ENCODE results near the gene LRBA. TPM values are rescaled to one million over a fixed set of nuclear protein-coding genes. Genes with fewer than 3 reads are reported as not detected.

The LRBA gene
- total RNA-seq, 1 experiment from 2014 or later, result 69.1 TPM

DNA sequence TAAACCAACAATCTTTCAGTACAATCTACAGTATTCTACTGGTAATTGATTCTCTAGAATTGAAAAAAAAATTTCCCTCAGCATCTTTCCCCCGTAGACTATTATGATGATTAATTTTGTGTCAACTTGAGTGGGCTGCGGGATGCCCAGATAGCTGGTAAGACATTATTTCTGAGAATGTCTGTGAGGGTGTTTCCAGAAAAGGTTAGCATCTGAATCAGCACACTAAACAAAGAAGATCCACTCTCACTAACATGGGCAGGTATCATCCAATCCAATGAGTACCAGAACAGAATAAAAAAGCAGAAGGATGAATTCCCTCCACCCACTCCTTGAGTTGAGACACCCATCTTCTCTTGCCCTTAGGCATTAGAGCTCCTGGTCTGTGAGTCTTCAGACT, 619.2 kb downstream of the LRBA start:
- TF ChIP-seq RELA (CRISPR knock-in tag; IDR thresholded peaks at IDR 0.05; ENCODE audit: borderline replicate concordance) (no peak), ZNF219 (CRISPR knock-in tag; IDR thresholded peaks at IDR 0.05; ENCODE audit: borderline replicate concordance) (no peak), SOX15 (CRISPR knock-in tag; IDR thresholded peaks at IDR 0.05) (no peak), PRRX2 (CRISPR knock-in tag; IDR thresholded peaks at IDR 0.05) (no peak), SMAD4 (CRISPR knock-in tag; IDR thresholded peaks at IDR 0.05) (no peak), KAT7 (CRISPR knock-in tag; IDR thresholded peaks at IDR 0.05; ENCODE audit: borderline replicate concordance) (no peak)
- TF ChIP-seq, protein P1, sequence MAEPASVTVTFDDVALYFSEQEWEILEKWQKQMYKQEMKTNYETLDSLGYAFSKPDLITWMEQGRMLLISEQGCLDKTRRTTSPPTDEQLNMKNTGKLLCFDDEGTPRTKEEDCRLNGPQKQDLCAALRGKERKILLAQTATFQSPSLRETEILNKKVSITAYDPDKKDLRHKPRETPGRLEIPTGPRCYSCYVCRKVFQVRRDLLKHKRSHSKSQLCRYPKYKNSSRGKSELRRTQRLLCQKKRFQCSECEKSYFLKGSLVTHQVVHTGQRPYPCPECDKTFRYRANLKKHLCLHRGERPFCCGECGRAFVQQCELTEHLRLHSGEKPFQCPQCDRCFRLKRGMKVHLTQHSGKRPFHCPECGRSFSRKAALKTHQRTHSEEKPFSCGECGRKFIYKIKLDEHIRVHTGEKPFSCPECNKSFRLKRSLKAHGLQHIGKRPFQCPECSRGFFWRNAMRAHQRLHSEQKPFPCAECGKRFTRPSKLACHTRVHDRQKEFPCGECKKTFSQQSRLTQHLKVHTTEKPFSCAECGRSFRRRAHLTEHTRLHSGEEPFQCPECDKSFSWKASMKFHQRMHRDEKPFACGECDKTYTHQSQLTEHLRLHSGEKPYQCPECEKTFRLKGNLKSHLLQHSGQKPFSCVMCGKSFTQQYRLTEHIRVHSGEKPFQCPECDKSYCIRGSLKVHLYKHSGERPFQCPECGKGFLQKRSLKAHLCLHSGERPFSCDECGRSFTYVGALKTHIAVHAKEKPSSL (CRISPR knock-in tag; conservative IDR thresholded peaks at IDR 0.05), result no peak
- TF ChIP-seq, protein P2, sequence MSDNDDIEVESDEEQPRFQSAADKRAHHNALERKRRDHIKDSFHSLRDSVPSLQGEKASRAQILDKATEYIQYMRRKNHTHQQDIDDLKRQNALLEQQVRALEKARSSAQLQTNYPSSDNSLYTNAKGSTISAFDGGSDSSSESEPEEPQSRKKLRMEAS (CRISPR knock-in tag; IDR thresholded peaks at IDR 0.05), result no peak
- TF ChIP-seq, protein P3, sequence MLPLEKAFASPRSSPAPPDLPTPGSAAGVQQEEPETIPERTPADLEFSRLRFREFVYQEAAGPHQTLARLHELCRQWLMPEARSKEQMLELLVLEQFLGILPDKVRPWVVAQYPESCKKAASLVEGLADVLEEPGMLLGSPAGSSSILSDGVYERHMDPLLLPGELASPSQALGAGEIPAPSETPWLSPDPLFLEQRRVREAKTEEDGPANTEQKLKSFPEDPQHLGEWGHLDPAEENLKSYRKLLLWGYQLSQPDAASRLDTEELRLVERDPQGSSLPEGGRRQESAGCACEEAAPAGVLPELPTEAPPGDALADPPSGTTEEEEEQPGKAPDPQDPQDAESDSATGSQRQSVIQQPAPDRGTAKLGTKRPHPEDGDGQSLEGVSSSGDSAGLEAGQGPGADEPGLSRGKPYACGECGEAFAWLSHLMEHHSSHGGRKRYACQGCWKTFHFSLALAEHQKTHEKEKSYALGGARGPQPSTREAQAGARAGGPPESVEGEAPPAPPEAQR (CRISPR knock-in tag; IDR thresholded peaks at IDR 0.05), result no peak
- TF ChIP-seq, protein P4, sequence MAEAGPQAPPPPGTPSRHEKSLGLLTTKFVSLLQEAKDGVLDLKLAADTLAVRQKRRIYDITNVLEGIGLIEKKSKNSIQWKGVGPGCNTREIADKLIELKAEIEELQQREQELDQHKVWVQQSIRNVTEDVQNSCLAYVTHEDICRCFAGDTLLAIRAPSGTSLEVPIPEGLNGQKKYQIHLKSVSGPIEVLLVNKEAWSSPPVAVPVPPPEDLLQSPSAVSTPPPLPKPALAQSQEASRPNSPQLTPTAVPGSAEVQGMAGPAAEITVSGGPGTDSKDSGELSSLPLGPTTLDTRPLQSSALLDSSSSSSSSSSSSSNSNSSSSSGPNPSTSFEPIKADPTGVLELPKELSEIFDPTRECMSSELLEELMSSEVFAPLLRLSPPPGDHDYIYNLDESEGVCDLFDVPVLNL (CRISPR knock-in tag; IDR thresholded peaks at IDR 0.05; ENCODE audit: borderline replicate concordance, low read depth), result no peak
- TF ChIP-seq, protein P5, sequence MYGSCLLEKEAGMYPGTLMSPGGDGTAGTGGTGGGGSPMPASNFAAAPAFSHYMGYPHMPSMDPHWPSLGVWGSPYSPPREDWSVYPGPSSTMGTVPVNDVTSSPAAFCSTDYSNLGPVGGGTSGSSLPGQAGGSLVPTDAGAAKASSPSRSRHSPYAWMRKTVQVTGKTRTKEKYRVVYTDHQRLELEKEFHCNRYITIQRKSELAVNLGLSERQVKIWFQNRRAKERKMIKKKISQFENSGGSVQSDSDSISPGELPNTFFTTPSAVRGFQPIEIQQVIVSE (CRISPR knock-in tag; IDR thresholded peaks at IDR 0.05; ENCODE audit: borderline replicate concordance), result no peak
- TF ChIP-seq, protein P6, sequence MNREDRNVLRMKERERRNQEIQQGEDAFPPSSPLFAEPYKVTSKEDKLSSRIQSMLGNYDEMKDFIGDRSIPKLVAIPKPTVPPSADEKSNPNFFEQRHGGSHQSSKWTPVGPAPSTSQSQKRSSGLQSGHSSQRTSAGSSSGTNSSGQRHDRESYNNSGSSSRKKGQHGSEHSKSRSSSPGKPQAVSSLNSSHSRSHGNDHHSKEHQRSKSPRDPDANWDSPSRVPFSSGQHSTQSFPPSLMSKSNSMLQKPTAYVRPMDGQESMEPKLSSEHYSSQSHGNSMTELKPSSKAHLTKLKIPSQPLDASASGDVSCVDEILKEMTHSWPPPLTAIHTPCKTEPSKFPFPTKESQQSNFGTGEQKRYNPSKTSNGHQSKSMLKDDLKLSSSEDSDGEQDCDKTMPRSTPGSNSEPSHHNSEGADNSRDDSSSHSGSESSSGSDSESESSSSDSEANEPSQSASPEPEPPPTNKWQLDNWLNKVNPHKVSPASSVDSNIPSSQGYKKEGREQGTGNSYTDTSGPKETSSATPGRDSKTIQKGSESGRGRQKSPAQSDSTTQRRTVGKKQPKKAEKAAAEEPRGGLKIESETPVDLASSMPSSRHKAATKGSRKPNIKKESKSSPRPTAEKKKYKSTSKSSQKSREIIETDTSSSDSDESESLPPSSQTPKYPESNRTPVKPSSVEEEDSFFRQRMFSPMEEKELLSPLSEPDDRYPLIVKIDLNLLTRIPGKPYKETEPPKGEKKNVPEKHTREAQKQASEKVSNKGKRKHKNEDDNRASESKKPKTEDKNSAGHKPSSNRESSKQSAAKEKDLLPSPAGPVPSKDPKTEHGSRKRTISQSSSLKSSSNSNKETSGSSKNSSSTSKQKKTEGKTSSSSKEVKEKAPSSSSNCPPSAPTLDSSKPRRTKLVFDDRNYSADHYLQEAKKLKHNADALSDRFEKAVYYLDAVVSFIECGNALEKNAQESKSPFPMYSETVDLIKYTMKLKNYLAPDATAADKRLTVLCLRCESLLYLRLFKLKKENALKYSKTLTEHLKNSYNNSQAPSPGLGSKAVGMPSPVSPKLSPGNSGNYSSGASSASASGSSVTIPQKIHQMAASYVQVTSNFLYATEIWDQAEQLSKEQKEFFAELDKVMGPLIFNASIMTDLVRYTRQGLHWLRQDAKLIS (CRISPR knock-in tag; IDR thresholded peaks at IDR 0.05; ENCODE audit: borderline replicate concordance), result no peak
- ATAC-seq (no peak), DNase-seq (ENCODE audit: low spot score) (no peak)
- no peaks in the 10 kb centered on the region for H3K4me1 Mint-ChIP-seq
- no peak overlapping the region for H3K27ac Mint-ChIP-seq
- POLR2A ChIA-PET, result no interaction called here
- no peak overlapping the region for H3K4me3 Mint-ChIP-seq
- no peaks in the 10 kb centered on the region for H3K27me3 Mint-ChIP-seq (ENCODE audit: low read depth)
- no peaks in the 10 kb centered on the region for H3K36me3 Mint-ChIP-seq
- H3K9me3 Mint-ChIP-seq, result no peaks in the 10 kb centered on the region; the same call in 1 of the 2 replicates
- CTCF ChIA-PET, result interaction anchor here (0.6 kb wide), 1 partner anchor 100 kb away, joined by 3 read pairs; no protein-coding TSS in a partner anchor

DNA sequence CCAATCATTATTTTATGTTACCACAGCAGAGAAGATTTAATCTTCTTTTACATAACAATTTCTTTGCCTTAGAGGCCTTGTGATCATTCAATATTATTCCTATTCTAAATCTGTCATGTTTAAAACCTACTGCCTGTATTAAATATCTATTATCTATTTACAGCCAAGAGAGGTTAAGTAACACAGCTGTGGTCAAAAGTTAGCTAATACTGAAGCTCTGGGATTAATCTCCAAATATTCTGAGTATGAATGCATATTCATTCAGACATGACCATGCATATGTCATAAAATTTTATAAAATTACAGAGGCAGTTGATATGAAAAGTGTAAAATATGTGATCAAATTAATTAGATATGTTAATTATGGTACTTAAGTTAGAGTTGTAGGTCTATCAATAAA, 621.0 kb downstream of the LRBA start:
- Mint-ChIP-seq H3K27me3 (ENCODE audit: low read depth) (no peaks in the 10 kb centered on the region), H3K36me3 (no peaks in the 10 kb centered on the region), H3K4me3 (no peak overlapping the region), H3K4me1 (no peaks in the 10 kb centered on the region), H3K9me3 (no peaks in the 10 kb centered on the region; the same call in 1 of the 2 replicates), H3K27ac (no peak overlapping the region)
- ChIA-PET CTCF (no interaction called here), POLR2A (no interaction called here)
- DNase-seq (ENCODE audit: low spot score) (no peak), ATAC-seq (no peak)
- TF ChIP-seq NR2C2 (CRISPR knock-in tag; IDR thresholded peaks at IDR 0.05) (no peak), ZNF423 (CRISPR knock-in tag; IDR thresholded peaks at IDR 0.05) (no peak), ESRRA (CRISPR knock-in tag; IDR thresholded peaks at IDR 0.05; ENCODE audit: borderline replicate concordance) (no peak), NFYB (CRISPR knock-in tag; conservative IDR thresholded peaks at IDR 0.05; ENCODE audit: low read depth) (no peak), NFATC4 (CRISPR knock-in tag; IDR thresholded peaks at IDR 0.05) (no peak), SMAD4 (CRISPR knock-in tag; IDR thresholded peaks at IDR 0.05) (no peak), SOX15 (CRISPR knock-in tag; IDR thresholded peaks at IDR 0.05) (no peak)
- TF ChIP-seq, protein P7, sequence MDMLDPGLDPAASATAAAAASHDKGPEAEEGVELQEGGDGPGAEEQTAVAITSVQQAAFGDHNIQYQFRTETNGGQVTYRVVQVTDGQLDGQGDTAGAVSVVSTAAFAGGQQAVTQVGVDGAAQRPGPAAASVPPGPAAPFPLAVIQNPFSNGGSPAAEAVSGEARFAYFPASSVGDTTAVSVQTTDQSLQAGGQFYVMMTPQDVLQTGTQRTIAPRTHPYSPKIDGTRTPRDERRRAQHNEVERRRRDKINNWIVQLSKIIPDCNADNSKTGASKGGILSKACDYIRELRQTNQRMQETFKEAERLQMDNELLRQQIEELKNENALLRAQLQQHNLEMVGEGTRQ (CRISPR knock-in tag; IDR thresholded peaks at IDR 0.05), result no peak
- TF ChIP-seq, protein P8, sequence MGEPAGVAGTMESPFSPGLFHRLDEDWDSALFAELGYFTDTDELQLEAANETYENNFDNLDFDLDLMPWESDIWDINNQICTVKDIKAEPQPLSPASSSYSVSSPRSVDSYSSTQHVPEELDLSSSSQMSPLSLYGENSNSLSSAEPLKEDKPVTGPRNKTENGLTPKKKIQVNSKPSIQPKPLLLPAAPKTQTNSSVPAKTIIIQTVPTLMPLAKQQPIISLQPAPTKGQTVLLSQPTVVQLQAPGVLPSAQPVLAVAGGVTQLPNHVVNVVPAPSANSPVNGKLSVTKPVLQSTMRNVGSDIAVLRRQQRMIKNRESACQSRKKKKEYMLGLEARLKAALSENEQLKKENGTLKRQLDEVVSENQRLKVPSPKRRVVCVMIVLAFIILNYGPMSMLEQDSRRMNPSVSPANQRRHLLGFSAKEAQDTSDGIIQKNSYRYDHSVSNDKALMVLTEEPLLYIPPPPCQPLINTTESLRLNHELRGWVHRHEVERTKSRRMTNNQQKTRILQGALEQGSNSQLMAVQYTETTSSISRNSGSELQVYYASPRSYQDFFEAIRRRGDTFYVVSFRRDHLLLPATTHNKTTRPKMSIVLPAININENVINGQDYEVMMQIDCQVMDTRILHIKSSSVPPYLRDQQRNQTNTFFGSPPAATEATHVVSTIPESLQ (CRISPR knock-in tag; IDR thresholded peaks at IDR 0.05), result no peak
